Amniotic epithelial cell (primary cell): ENCODE results near the gene LCK.
"Not testable (repeated sequence)": the region's sequence is repeated elsewhere in the genome, so short reads cannot be mapped to it uniquely, and the experiment has no call there.

Experiments
- DNase-seq: peaks from one replicate; pipeline ENCODE4 v3.0.0-alpha.2; 2010; ENCODE audit warnings: low read depth

The LCK gene

GRCh38 chr1:32240140-32240951 lies 10.7 kb upstream of the LCK start:
- no peak for DNase-seq

GRCh38 chr1:32241001-32241763 lies 9.9 kb upstream of the LCK start:
- no peak for DNase-seq

- no peak for DNase-seq
Measured at GRCh38 chr1:32242341-32242851, 8.7 kb upstream of the LCK start.

GRCh38 chr1:32246888-32247273 lies 4.2 kb upstream of the LCK start, which contains the start of gene FAM167B:
Gene FAM167B, plus strand, starts transcription at chr1:32247222. Its CDS starts 200 bp downstream, at chr1:32247422.
- no peak for DNase-seq

GRCh38 chr1:32247452-32247851 lies 3.6 kb upstream of the LCK start:
- DNase-seq = no peak

- DNase-seq = peak; percentile 55
Measured at GRCh38 chr1:32247983-32248889, 2.8 kb upstream of the LCK start.

GRCh38 chr1:32249831-32250525 lies 1.1 kb upstream of the LCK start:
- peak; percentile 29 for DNase-seq

GRCh38 chr1:32255072-32256071 lies 4.3 kb downstream of the LCK start:
- DNase-seq = no peak

GRCh38 chr1:32256473-32257226 lies 5.6 kb downstream of the LCK start:
- no peak for DNase-seq

GRCh38 chr1:32257227-32257508 lies 6.1 kb downstream of the LCK start:
- DNase-seq = no peak

- DNase-seq = not testable (repeated sequence)
Measured at GRCh38 chr1:32263236-32263593, 12.2 kb downstream of the LCK start.

GRCh38 chr1:32263744-32264143 lies 12.7 kb downstream of the LCK start:
- DNase-seq = no peak

- no peak for DNase-seq
Measured at GRCh38 chr1:32265846-32266245, 14.8 kb downstream of the LCK start.

GRCh38 chr1:32266921-32267591 lies 16.0 kb downstream of the LCK start:
- peak; percentile 71 for DNase-seq

- no peak for DNase-seq
Measured at GRCh38 chr1:32269744-32270143, 18.7 kb downstream of the LCK start.

- no peak for DNase-seq
Measured at GRCh38 chr1:32272557-32273390, 21.7 kb downstream of the LCK start.

- peak; percentile 19 for DNase-seq
Measured at GRCh38 chr1:32273391-32274208, 22.5 kb downstream of the LCK start.
